Measurements from ENCODE around the gene ZNF559. TPM values are rescaled to one million over a fixed set of nuclear protein-coding genes. Genes with fewer than 3 reads are reported as not detected.

The ZNF559 gene
- total RNA-seq, 1 experiment from 2014 or later: 30.2 TPM

GRCh38 chr19:9324584-9324962 lies 594 bp downstream of the ZNF559 start:
- H3K4me1 ChIP-seq: no peaks in the 10 kb centered on the region
- H3K36me3 ChIP-seq: peaks cover 9% of the 10 kb centered on the region
- peak overlapping the region; percentile 80 for H3K27ac ChIP-seq
- peak overlapping the region; percentile 82 for H3K4me3 ChIP-seq
- H3K27me3 ChIP-seq: no peaks in the 10 kb centered on the region
- H3K9me3 ChIP-seq (replicated peaks): 0 out of 2 replicates have a peak, but pooled peaks cover 13% of the 10 kb centered on the region
- DNase-seq: no peak

DNA sequence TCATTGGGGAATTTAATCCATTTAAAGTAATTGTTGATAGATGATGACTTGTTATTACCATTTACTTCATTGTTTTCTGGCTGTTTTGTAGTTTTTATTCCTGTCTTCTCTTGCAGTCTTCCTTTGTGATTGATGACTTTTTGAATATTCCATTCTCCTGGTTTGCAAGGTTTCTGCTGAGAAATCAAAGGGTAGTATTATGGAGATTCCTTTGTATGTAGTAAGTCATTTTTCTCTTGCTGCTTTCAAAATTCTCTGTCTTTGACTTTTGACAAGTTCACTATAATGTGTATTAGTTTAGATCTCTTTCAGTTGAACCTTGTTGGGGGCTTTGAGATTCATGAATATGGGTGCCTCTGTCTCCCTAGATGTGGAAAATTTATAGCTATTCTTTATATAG lies 6.0 kb downstream of the ZNF559 start:
- H3K9me3 ChIP-seq (replicated peaks): peaks cover 24% of the 10 kb centered on the region; the same call in 1 of the 2 replicates
- peaks cover 42% of the 10 kb centered on the region for H3K36me3 ChIP-seq

GRCh38 chr19:9342610-9343304 lies 18.8 kb downstream of the ZNF559 start:
- peaks cover 56% of the 10 kb centered on the region for H3K9me3 ChIP-seq (replicated peaks)
- DNase-seq: peak in 1 of 2 experiments; percentile 7
- peaks cover 55% of the 10 kb centered on the region for H3K36me3 ChIP-seq
- H3K4me3 ChIP-seq: no peak overlapping the region
- no peaks in the 10 kb centered on the region for H3K4me1 ChIP-seq
- H3K27ac ChIP-seq: no peak overlapping the region
- H3K27me3 ChIP-seq: no peaks in the 10 kb centered on the region

More for the DNA sequence above, 6.0 kb downstream of the ZNF559 start:
- no peak overlapping the region for H3K4me3 ChIP-seq
- no peaks in the 10 kb centered on the region for H3K4me1 ChIP-seq
- H3K27me3 ChIP-seq: no peaks in the 10 kb centered on the region
- no peak overlapping the region for H3K27ac ChIP-seq
- DNase-seq: no peak

DNA sequence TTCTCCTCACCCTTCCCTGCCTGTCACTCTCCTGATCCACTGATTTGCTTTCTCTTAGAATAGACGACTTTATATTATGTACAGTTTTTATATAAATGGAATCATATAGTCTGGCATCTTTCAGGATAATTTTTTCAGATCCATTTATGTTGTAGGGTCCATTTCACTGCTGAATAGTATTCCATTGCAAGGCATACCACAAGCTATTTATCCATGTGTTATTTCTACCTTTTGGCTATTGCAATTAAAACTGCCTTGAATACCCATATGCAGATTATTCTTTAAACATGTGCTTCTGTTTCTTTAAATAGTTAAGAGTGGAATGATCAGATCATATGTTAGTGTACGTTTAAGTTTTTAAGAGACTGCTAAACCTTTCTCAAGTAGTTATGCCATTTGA lies 21.0 kb downstream of the ZNF559 start:
- Histone ChIP-seq H3K27ac (no peak overlapping the region), H3K4me3 (no peak overlapping the region), H3K4me1 (no peaks in the 10 kb centered on the region), H3K36me3 (peaks cover 41% of the 10 kb centered on the region), H3K9me3 (replicated peaks) (peaks cover 47% of the 10 kb centered on the region), H3K27me3 (no peaks in the 10 kb centered on the region)
- DNase-seq: no peak

DNA sequence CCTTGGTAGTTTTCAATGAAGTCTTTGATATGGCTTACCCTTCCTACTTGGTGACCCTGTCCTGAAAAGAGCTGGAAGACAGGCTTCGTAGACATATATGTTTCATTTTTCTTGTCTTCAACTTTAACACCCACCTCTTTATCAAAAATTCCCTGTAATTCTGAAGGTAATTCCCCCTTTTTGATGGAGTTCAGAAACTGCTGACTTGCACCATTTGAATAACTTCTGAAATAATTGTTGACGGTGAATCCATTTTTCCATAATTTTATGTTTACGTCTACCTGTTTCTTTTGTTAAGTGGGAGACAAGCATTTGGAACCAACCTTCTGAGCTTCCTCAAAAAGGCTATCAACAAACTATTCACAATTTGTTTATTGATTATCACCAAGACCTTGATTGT lies 24.3 kb downstream of the ZNF559 start:
- peaks cover 30% of the 10 kb centered on the region for H3K9me3 ChIP-seq (replicated peaks)
- no peak overlapping the region for H3K4me3 ChIP-seq
- no peak overlapping the region for H3K27ac ChIP-seq
- no peak for DNase-seq
- H3K36me3 ChIP-seq: peaks cover 14% of the 10 kb centered on the region
- no peaks in the 10 kb centered on the region for H3K4me1 ChIP-seq
- no peaks in the 10 kb centered on the region for H3K27me3 ChIP-seq

- Histone ChIP-seq H3K4me3 (no peak overlapping the region), H3K36me3 (peaks cover 10% of the 10 kb centered on the region), H3K4me1 (no peaks in the 10 kb centered on the region), H3K9me3 (replicated peaks) (peaks cover 26% of the 10 kb centered on the region), H3K27me3 (no peaks in the 10 kb centered on the region), H3K27ac (no peak overlapping the region)
- no peak for DNase-seq
Observed at GRCh38 chr19:9348671-9349070, 24.7 kb downstream of the ZNF559 start.

DNA sequence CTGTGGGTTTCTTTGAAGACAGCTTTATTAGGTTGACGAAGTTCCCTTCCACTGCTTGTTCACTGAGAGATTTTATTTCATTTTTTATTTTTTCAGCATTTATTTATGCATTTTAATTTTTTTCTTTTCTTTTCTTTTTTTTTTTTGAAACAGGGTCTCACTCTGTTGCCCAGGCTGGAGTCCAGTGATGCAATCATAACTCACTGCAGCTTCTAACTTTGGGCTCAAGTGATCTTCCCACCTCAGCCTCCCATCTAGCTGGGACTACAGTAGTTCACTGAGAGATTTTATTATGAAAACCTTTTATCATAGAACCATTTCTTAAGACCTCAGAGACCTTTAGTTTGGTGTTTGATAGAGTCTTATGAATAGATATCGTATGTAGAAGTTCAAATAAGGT lies 28.5 kb downstream of the ZNF559 start:
- no peak overlapping the region for H3K4me3 ChIP-seq
- H3K9me3 ChIP-seq (replicated peaks): peaks cover 5% of the 10 kb centered on the region
- H3K27me3 ChIP-seq: no peaks in the 10 kb centered on the region
- no peak overlapping the region for H3K27ac ChIP-seq
- DNase-seq: no peak
- no peaks in the 10 kb centered on the region for H3K4me1 ChIP-seq
- H3K36me3 ChIP-seq: 0 out of 2 replicates have a peak, but pooled peaks cover 2% of the 10 kb centered on the region

DNA sequence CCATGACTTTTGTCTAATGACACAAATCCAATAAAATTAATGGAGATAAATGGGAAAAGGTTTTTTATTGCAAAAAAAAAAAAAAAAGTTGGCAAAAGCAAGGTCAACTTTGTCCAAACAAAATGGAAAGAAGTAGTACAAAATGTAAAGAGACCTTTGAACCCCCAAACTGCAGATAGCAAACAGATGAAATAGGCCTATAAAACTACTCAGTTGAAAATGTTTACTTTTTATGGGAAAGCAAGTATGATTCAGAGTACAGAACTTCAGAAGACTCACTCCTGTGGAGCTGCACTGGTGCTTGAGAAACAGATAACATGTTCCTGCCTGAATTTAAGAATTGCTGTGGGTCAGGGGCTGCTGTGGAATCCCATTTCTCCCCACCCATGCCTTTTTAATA lies 29.0 kb downstream of the ZNF559 start:
- no peak for DNase-seq
- H3K9me3 ChIP-seq (replicated peaks): peaks cover 4% of the 10 kb centered on the region

GRCh38 chr19:9354651-9355050 lies 30.7 kb downstream of the ZNF559 start:
- H3K9me3 ChIP-seq (replicated peaks): no peaks in the 10 kb centered on the region; the same call in 1 of the 2 replicates
- H3K4me3 ChIP-seq: no peak overlapping the region
- 0 out of 2 replicates have a peak, but pooled peaks cover 3% of the 10 kb centered on the region for H3K36me3 ChIP-seq
- H3K4me1 ChIP-seq: no peaks in the 10 kb centered on the region
- DNase-seq: no peak
- no peak overlapping the region for H3K27ac ChIP-seq
- H3K27me3 ChIP-seq: no peaks in the 10 kb centered on the region

More for the DNA sequence above, 29.0 kb downstream of the ZNF559 start:
- Histone ChIP-seq H3K27me3 (no peaks in the 10 kb centered on the region), H3K4me1 (no peaks in the 10 kb centered on the region), H3K36me3 (0 out of 2 replicates have a peak, but pooled peaks cover 5% of the 10 kb centered on the region), H3K4me3 (no peak overlapping the region), H3K27ac (no peak overlapping the region)

DNA sequence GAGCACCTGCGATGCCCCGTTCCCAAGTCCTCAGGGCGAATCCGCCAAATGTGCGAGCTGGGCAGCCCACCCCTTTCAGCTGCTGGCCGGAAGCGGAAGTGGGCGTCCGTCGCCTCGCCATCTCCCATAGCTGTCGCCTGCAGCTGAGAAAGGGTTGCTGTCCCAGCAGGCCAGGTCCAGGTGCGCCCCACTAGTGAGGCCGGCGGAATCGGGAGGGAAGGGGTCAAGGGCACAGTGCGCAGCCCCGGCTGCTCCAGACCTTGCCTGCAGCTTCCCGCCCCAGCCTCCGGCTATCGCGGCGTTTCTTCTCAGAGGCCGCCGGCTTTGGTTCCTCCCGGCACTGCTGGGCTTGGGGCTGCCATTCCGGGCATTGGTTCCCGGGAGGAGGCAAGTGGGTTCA lies 38.9 kb downstream of the ZNF559 start, which contains the start of gene ZNF177:
Gene ZNF177 (plus strand): TSS at position 109 of the 400 bp plus-strand sequence. CDS start 15,299 bp downstream, outside the sequence.
- DNase-seq: peak; percentile 78 to 79
- Histone ChIP-seq H3K9me3 (replicated peaks) (0 out of 2 replicates have a peak, but pooled peaks cover 2% of the 10 kb centered on the region), H3K27ac (peak within 1 kb of the TSS; percentile 32), H3K36me3 (no peaks in the 10 kb centered on the region; the same call in 1 of the 2 replicates), H3K4me1 (no peaks in the 10 kb centered on the region), H3K4me3 (peak within 1 kb of the TSS; percentile 76), H3K27me3 (no peaks in the 10 kb centered on the region)

DNA sequence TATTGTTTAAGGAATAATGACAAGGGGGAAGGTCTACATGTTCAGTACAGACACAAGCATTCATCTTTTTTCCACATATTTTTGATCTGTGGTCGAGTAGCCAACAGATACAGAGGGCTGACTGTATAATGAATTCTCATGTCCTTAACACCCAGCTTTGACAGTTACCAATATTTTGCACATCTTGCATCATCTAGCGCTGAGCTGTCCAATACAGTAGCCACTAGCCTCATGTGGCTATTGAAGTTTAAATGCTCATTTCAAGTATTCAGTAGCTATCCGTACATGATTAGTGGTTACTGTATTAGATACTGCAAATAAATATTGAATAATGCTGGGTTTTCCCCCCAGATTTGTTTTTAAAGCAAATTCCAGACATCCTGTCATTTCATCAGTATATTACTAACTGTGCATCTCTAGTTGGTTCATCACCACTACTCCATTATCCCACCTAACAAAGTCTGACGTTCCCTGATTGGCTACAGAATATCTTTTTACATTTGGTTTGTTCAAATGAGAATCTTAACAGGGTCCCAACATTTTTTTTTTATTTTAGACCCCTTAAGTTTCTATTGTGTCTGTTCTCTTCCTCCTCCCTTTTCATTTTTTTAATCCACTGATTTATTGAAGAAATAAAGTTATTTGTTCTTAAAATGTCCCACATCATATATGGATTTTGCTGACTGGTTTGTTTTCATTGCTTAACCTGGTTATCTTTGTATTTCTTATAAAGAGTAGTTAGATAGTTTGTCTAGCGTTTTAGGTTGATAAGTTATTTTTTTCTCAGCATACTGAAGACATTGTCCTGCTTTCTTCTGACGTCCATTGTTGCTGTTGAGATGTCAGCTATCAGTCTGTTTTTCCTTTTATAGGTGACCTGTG lies 47.0 kb downstream of the ZNF559 start:
- peaks cover 13% of the 10 kb centered on the region; the same call in 1 of the 2 replicates for H3K9me3 ChIP-seq (replicated peaks)
- no peak for DNase-seq
- H3K27me3 ChIP-seq: no peaks in the 10 kb centered on the region
- H3K4me1 ChIP-seq: no peaks in the 10 kb centered on the region
- H3K36me3 ChIP-seq: peaks cover 17% of the 10 kb centered on the region
- H3K27ac ChIP-seq: no peak overlapping the region
- no peak overlapping the region for H3K4me3 ChIP-seq

DNA sequence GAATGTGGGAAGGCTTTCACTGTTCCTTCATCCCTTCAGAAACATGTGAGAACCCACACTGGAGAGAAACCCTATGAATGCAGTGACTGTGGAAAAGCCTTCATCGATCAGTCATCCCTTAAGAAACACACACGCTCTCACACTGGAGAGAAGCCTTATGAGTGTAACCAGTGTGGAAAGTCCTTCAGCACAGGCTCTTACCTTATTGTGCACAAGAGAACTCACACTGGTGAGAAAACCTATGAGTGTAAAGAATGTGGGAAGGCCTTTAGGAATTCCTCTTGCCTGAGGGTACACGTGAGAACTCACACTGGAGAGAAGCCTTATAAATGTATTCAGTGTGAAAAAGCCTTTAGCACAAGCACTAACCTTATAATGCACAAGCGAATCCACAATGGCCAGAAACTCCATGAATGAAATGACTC lies 57.4 kb downstream of the ZNF559 start:
- H3K9me3 ChIP-seq (replicated peaks): peaks cover 65% of the 10 kb centered on the region
- peak in 1 of 2 experiments; percentile 14 for DNase-seq
- H3K4me1 ChIP-seq: no peaks in the 10 kb centered on the region
- H3K27me3 ChIP-seq: no peaks in the 10 kb centered on the region
- no peak overlapping the region for H3K27ac ChIP-seq
- H3K4me3 ChIP-seq: no peak overlapping the region
- H3K36me3 ChIP-seq: peaks cover 93% of the 10 kb centered on the region

All from SJCRH30 (cell line).